ENCODE data around the gene ABCE1. TPM values are rescaled to one million over a fixed set of nuclear protein-coding genes. Genes with fewer than 3 reads are reported as not detected.

ABCE1 gene
- 121 and 246 TPM in 2 replicates for total RNA-seq

GRCh38 chr4:145097821-145098674 is at the start of gene ABCE1, which contains the start of gene ANAPC10:
ABCE1 (plus strand) TSS chr4:145098311; CDS start chr4:145104413, 6,102 bp downstream.
ANAPC10 (minus strand) TSS chr4:145098196; CDS start chr4:145096099, 2,097 bp downstream.

Other genes with a start within 250 kb of the ABCE1 start
- gene ANAPC10, start 115 bp upstream of the ABCE1 start, total RNA-seq, result 30.0 and 31.4 TPM in 2 replicates
- gene OTUD4, start 82.3 kb downstream of the ABCE1 start, total RNA-seq, result 19.6 and 39.2 TPM in 2 replicates

Measured in smooth muscle cell of the umbilical artery (primary cell).